Activated naive CD4-positive, alpha-beta T cell treated with anti-CD3 and anti-CD28 coated beads for 36 hours (primary cell): ENCODE measurements around the gene JARID2. TPM values are rescaled to one million over a fixed set of nuclear protein-coding genes. Genes with fewer than 3 reads are reported as not detected.

Source experiments
- CTCF ChIA-PET: fragments of 350-600 bp; sonication (Branson Sonifier 250); formaldehyde crosslinking; loops from one replicate; lab custom pipeline; 2021; ENCODE audit warnings: antibody characterized with exemption; lab: Charles Lee
- DNase-seq: peaks from one replicate; pipeline ENCODE4 v3.0.0-alpha.2; 2020
- H3K27ac Mint-ChIP-seq: one replicate; pipeline ENCODE4 v1.8.0; 2021; ENCODE audit warnings: mild to moderate bottlenecking, mixed read lengths
- H3K27me3 Mint-ChIP-seq: one replicate; pipeline ENCODE4 v1.8.0; 2021; ENCODE audit warnings: low read depth, mixed read lengths
- H3K36me3 Mint-ChIP-seq: one replicate; pipeline ENCODE4 v1.8.0; 2021; ENCODE audit warnings: low read depth, mixed read lengths
- H3K4me1 Mint-ChIP-seq: one replicate; pipeline ENCODE4 v1.8.0; 2021; ENCODE audit warnings: low read depth, mixed read lengths
- H3K4me3 Mint-ChIP-seq: one replicate; pipeline ENCODE4 v1.8.0; 2021; ENCODE audit warnings: mild to moderate bottlenecking, moderate library complexity, mixed read lengths
- H3K9me3 Mint-ChIP-seq: one replicate; pipeline ENCODE4 v1.8.0; 2021; ENCODE audit warnings: mixed read lengths
- intact Hi-C: fragments of 100-400 bp; cut with micrococcal nuclease; formaldehyde crosslinking; loops from one replicate; pipeline ENCODE4 v1.15.1; 2023
- total RNA-seq, 2 experiments: library from RNA; stranded (reverse); gene quantifications; one replicate each; pipeline ENCODE4 v1.2.3, GENCODE V29; 2021

Gene JARID2
- total RNA-seq, 2 experiments from 2014 or later, result 26.6 to 27.7 TPM

GRCh38 chr6:15511248-15512125 is 265.6 kb downstream of the JARID2 start:
- DNase-seq, result no peak
- no peak overlapping the region for H3K27ac Mint-ChIP-seq
- peaks cover 46% of the 10 kb centered on the region for H3K36me3 Mint-ChIP-seq
- no peak overlapping the region for H3K4me3 Mint-ChIP-seq
- CTCF ChIA-PET, result no interaction called here
- H3K4me1 Mint-ChIP-seq, result no peaks in the 10 kb centered on the region
- intact Hi-C loops, result no loop called here
- no peaks in the 10 kb centered on the region for H3K9me3 Mint-ChIP-seq
- no peaks in the 10 kb centered on the region for H3K27me3 Mint-ChIP-seq

GRCh38 chr6:15512126-15512525 is 266.3 kb downstream of the JARID2 start:
- Mint-ChIP-seq H3K27me3 (no peaks in the 10 kb centered on the region), H3K4me3 (no peak overlapping the region), H3K9me3 (no peaks in the 10 kb centered on the region), H3K36me3 (peaks cover 43% of the 10 kb centered on the region), H3K27ac (no peak overlapping the region), H3K4me1 (no peaks in the 10 kb centered on the region)
- CTCF ChIA-PET, result no interaction called here
- DNase-seq, result no peak
- intact Hi-C loops, result no loop called here

- no peak for DNase-seq
- Mint-ChIP-seq H3K27ac (no peak overlapping the region), H3K9me3 (no peaks in the 10 kb centered on the region), H3K36me3 (peaks cover 44% of the 10 kb centered on the region), H3K27me3 (no peaks in the 10 kb centered on the region), H3K4me1 (no peaks in the 10 kb centered on the region), H3K4me3 (no peak overlapping the region)
- CTCF ChIA-PET, result interaction anchor here (1.2 kb wide), 1 partner anchor 111 kb away, joined by 3 read pairs; no protein-coding TSS in a partner anchor
- intact Hi-C loops, result no loop called here
These were observed 266.9 kb downstream of the JARID2 start for GRCh38 chr6:15512721-15513120.

GRCh38 chr6:15513131-15513771 is 267.4 kb downstream of the JARID2 start:
- Mint-ChIP-seq H3K36me3 (peaks cover 46% of the 10 kb centered on the region), H3K4me3 (no peak overlapping the region), H3K9me3 (no peaks in the 10 kb centered on the region), H3K4me1 (no peaks in the 10 kb centered on the region), H3K27me3 (no peaks in the 10 kb centered on the region), H3K27ac (no peak overlapping the region)
- no peak for DNase-seq
- CTCF ChIA-PET, result interaction anchor here (1.2 kb wide), 1 partner anchor 110 kb away, joined by 3 read pairs; no protein-coding TSS in a partner anchor
- intact Hi-C loops, result no loop called here

GRCh38 chr6:15513801-15514711 is 268.2 kb downstream of the JARID2 start:
- Mint-ChIP-seq H3K27ac (peak overlapping the region; percentile 41), H3K27me3 (no peaks in the 10 kb centered on the region), H3K36me3 (peaks cover 41% of the 10 kb centered on the region), H3K4me3 (no peak overlapping the region), H3K4me1 (no peaks in the 10 kb centered on the region), H3K9me3 (no peaks in the 10 kb centered on the region)
- DNase-seq, result no peak
- CTCF ChIA-PET, result interaction anchor here (1.2 kb wide), 1 partner anchor 110 kb away, joined by 3 read pairs; no protein-coding TSS in a partner anchor
- intact Hi-C loops, result no loop called here

GRCh38 chr6:15515226-15515625 is 269.4 kb downstream of the JARID2 start:
- no peaks in the 10 kb centered on the region for H3K27me3 Mint-ChIP-seq
- CTCF ChIA-PET, result no interaction called here
- no peak for DNase-seq
- H3K4me3 Mint-ChIP-seq, result no peak overlapping the region
- intact Hi-C loops, result no loop called here
- H3K4me1 Mint-ChIP-seq, result no peaks in the 10 kb centered on the region
- peaks cover 40% of the 10 kb centered on the region for H3K36me3 Mint-ChIP-seq
- peak overlapping the region; percentile 46 for H3K27ac Mint-ChIP-seq
- H3K9me3 Mint-ChIP-seq, result no peaks in the 10 kb centered on the region

GRCh38 chr6:15515660-15516375 is 269.9 kb downstream of the JARID2 start:
- CTCF ChIA-PET, result no interaction called here
- Mint-ChIP-seq H3K27me3 (no peaks in the 10 kb centered on the region), H3K4me1 (no peaks in the 10 kb centered on the region), H3K9me3 (no peaks in the 10 kb centered on the region), H3K4me3 (no peak overlapping the region), H3K27ac (peak overlapping the region; percentile 46), H3K36me3 (peaks cover 41% of the 10 kb centered on the region)
- no peak for DNase-seq
- intact Hi-C loops, result no loop called here

GRCh38 chr6:15516378-15516777 is 270.5 kb downstream of the JARID2 start:
- CTCF ChIA-PET, result no interaction called here
- no peaks in the 10 kb centered on the region for H3K4me1 Mint-ChIP-seq
- peaks cover 43% of the 10 kb centered on the region for H3K36me3 Mint-ChIP-seq
- H3K27ac Mint-ChIP-seq, result no peak overlapping the region
- no peak for DNase-seq
- no peaks in the 10 kb centered on the region for H3K27me3 Mint-ChIP-seq
- intact Hi-C loops, result no loop called here
- no peaks in the 10 kb centered on the region for H3K9me3 Mint-ChIP-seq
- H3K4me3 Mint-ChIP-seq, result no peak overlapping the region

GRCh38 chr6:15516923-15517560 is 271.2 kb downstream of the JARID2 start:
- Mint-ChIP-seq H3K36me3 (peaks cover 41% of the 10 kb centered on the region), H3K9me3 (no peaks in the 10 kb centered on the region), H3K4me1 (no peaks in the 10 kb centered on the region), H3K27me3 (no peaks in the 10 kb centered on the region), H3K4me3 (no peak overlapping the region), H3K27ac (no peak overlapping the region)
- intact Hi-C loops, result no loop called here
- CTCF ChIA-PET, result no interaction called here
- DNase-seq, result no peak

GRCh38 chr6:15517600-15517999 is 271.7 kb downstream of the JARID2 start:
- intact Hi-C loops, result no loop called here
- Mint-ChIP-seq H3K9me3 (no peaks in the 10 kb centered on the region), H3K27me3 (no peaks in the 10 kb centered on the region), H3K4me3 (no peak overlapping the region), H3K27ac (peak overlapping the region; percentile 9), H3K4me1 (no peaks in the 10 kb centered on the region), H3K36me3 (peaks cover 40% of the 10 kb centered on the region)
- no peak for DNase-seq
- CTCF ChIA-PET, result no interaction called here

- no peak overlapping the region for H3K4me3 Mint-ChIP-seq
- no peak for DNase-seq
- H3K27ac Mint-ChIP-seq, result peak overlapping the region; percentile 9
- H3K4me1 Mint-ChIP-seq, result no peaks in the 10 kb centered on the region
- CTCF ChIA-PET, result no interaction called here
- no peaks in the 10 kb centered on the region for H3K27me3 Mint-ChIP-seq
- no peaks in the 10 kb centered on the region for H3K9me3 Mint-ChIP-seq
- peaks cover 42% of the 10 kb centered on the region for H3K36me3 Mint-ChIP-seq
- intact Hi-C loops, result no loop called here
These were observed 272.2 kb downstream of the JARID2 start for GRCh38 chr6:15518057-15518456.
